NCI-H748 (cell line): ENCODE results near the gene ASTN1.

Experiments used
- DNase-seq: peaks from one replicate; lab custom pipeline; 2025; ENCODE audit not compliant: unreplicated experiment; lab: John Stamatoyannopoulos, UW

The ASTN1 gene

GRCh38 chr1:177164380-177165068, at the start of gene ASTN1:
Gene ASTN1 (minus strand): TSS chr1:177164712. CDS start chr1:177164676, 36 bp downstream.
- peak; percentile 59 for DNase-seq

- DNase-seq, result no peak
These were observed 46.7 kb upstream of the ASTN1 start for GRCh38 chr1:177211231-177211630.

GRCh38 chr1:177210071-177210470, 45.6 kb upstream of the ASTN1 start:
- no peak for DNase-seq

GRCh38 chr1:177209357-177209756, 44.8 kb upstream of the ASTN1 start:
- peak; percentile 87 for DNase-seq

GRCh38 chr1:177208920-177209319, 44.4 kb upstream of the ASTN1 start:
- no peak for DNase-seq

- no peak for DNase-seq
These were observed 42.4 kb upstream of the ASTN1 start for GRCh38 chr1:177206831-177207355.

GRCh38 chr1:177200290-177200689, 35.8 kb upstream of the ASTN1 start:
- no peak for DNase-seq

- DNase-seq, result no peak
These were observed 33.7 kb upstream of the ASTN1 start for GRCh38 chr1:177198243-177198642.

- DNase-seq, result no peak
These were observed 25.9 kb upstream of the ASTN1 start for GRCh38 chr1:177190308-177190970.

- no peak for DNase-seq
These were observed 22.1 kb upstream of the ASTN1 start for GRCh38 chr1:177186639-177187038.

GRCh38 chr1:177185209-177185608, 20.7 kb upstream of the ASTN1 start:
- no peak for DNase-seq

- DNase-seq, result no peak
These were observed 19.3 kb upstream of the ASTN1 start for GRCh38 chr1:177183836-177184235.

- peak; percentile 85 for DNase-seq
These were observed 17.2 kb upstream of the ASTN1 start for GRCh38 chr1:177181631-177182291.

GRCh38 chr1:177181280-177181630, 16.7 kb upstream of the ASTN1 start:
- no peak for DNase-seq

- DNase-seq, result no peak
These were observed 10.6 kb upstream of the ASTN1 start for GRCh38 chr1:177174921-177175634.

GRCh38 chr1:177173976-177174375, 9.5 kb upstream of the ASTN1 start:
- no peak for DNase-seq

GRCh38 chr1:177172866-177173265, 8.4 kb upstream of the ASTN1 start:
- no peak for DNase-seq

- no peak for DNase-seq
These were observed 7.8 kb upstream of the ASTN1 start for GRCh38 chr1:177172272-177172671.

- DNase-seq, result peak; percentile 15
These were observed 7.1 kb upstream of the ASTN1 start for GRCh38 chr1:177171536-177172123.

GRCh38 chr1:177170756-177171535, 6.4 kb upstream of the ASTN1 start, which contains the start of gene BRINP2:
Gene BRINP2 (plus strand): TSS chr1:177170958. CDS start chr1:177229877, 58,919 bp downstream.
- peak; percentile 94 for DNase-seq
